ENCODE measurements around the gene PICK1. TPM values are rescaled to one million over a fixed set of nuclear protein-coding genes. Genes with fewer than 3 reads are reported as not detected.

PICK1 gene
- total and polyA plus RNA-seq, 2 of the 4 experiments (the other 2 are of a cell fraction) = 16.5 to 21.0 TPM

DNA sequence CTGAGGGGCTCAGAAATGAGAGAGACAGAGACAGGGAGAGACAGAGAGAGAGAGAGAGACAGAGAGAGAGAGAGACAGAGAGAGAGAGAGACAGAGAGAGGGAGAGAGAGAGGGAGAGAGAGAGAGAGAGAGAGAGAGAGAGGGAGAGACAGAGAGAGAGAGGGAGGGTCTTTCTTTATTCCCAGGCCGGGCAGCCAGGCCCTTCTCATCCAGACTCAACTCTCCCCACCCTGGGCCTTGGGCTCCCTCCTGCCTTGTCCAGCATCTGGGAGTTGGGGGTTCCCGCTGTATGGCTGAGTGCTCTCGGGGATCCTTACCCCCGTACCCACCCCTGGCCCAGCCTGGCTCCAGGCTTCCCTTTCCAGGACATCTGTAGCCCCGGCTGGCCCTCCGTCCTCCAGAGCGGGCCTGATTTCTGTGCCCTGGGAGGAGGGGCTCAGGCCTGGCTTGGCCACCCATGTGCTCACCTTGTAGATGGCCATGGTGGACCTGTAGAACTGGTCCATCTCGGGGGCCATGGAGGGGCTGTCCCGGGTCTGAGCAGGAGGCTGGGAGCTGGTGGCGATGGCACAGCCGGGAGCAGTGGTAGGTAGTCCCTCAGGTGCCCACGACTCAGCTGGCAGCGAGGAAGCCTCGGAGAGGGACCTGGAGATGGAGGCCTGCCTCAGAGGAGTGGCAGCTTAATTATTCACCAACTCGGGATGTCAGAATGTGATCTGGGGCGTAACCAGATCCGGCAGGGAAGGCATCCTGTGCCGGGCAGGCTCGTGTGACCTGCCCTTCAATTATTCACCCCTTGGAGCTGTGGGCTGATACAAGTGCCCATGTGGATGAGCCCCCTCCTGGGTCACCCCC lies 53.0 kb downstream of the PICK1 start, which contains the start of gene BAIAP2L2:
Gene BAIAP2L2 (minus strand): TSS at position 677 of the 855 bp plus-strand sequence. CDS start 159 bp downstream, at position 518.
- POLR2A ChIA-PET (ENCODE audit: unreplicated experiment) = no interaction called here
- no TSS peak for BruUV-seq (replicated peaks)
- Histone ChIP-seq H3K14ac (replicated peaks; ENCODE audit: low read depth, low read length) (no peak within 1 kb of the TSS), H3K56ac (ENCODE audit: extremely low read depth, insufficient read depth, low read length) (no peak within 1 kb of the TSS), H2AFZ (replicated peaks; ENCODE audit: low read length, poor library complexity) (no peak within 1 kb of the TSS), H2BK5ac (ENCODE audit: low read depth, low read length, poor library complexity, severe bottlenecking) (no peak within 1 kb of the TSS), H3K18ac (ENCODE audit: low read depth, low read length) (no peak within 1 kb of the TSS), H3K9me1 (ENCODE audit: insufficient read depth, low read length) (no peaks in the 10 kb centered on the region), H3K9me3 (ENCODE audit: control insufficient read depth, insufficient read depth, low read length) (no peaks in the 10 kb centered on the region), H4K8ac (ENCODE audit: low read depth in 2 of 2, low read length in 2 of 2) (no peak within 1 kb of the TSS), H4K20me1 (ENCODE audit: insufficient read depth, low read length) (no peaks in the 10 kb centered on the region), H3K9ac (ENCODE audit: low read depth, low read length) (no peak within 1 kb of the TSS), H4K91ac (ENCODE audit: insufficient read depth, low read depth, low read length) (no peak within 1 kb of the TSS), H3K27ac (ENCODE audit: insufficient read depth, low read length) (no peak within 1 kb of the TSS), H4K5ac (ENCODE audit: low read depth, low read length) (no peak within 1 kb of the TSS), H3K36me3 (ENCODE audit: control insufficient read depth, insufficient read depth, low read length) (no peaks in the 10 kb centered on the region), H3K4me3 (ENCODE audit: insufficient read depth, low read depth, low read length) (no peak within 1 kb of the TSS), H2BK20ac (ENCODE audit: low read depth, low read length) (no peak within 1 kb of the TSS), H3K4ac (ENCODE audit: low read depth, low read length) (no peak within 1 kb of the TSS), H3K4me2 (ENCODE audit: low read depth, low read length) (no peak within 1 kb of the TSS), H2AK5ac (ENCODE audit: low read depth, low read length) (no peak within 1 kb of the TSS), H2BK15ac (ENCODE audit: low read depth, low read length) (no peak within 1 kb of the TSS), H2BK120ac (ENCODE audit: low read depth, low read length) (no peak within 1 kb of the TSS), H3K79me1 (ENCODE audit: low read depth in 1 of 2, low read length in 2 of 2) (no peaks in the 10 kb centered on the region), H3K4me1 (ENCODE audit: control insufficient read depth, insufficient read depth, low read length) (no peaks in the 10 kb centered on the region; the same call in 1 of the 2 replicates), H2AK9ac (replicated peaks; ENCODE audit: low read depth, low read length, poor library complexity) (no peak within 1 kb of the TSS), H3K23ac (ENCODE audit: low read depth, low read length) (no peak within 1 kb of the TSS), H3K27me3 (ENCODE audit: control insufficient read depth, insufficient read depth, low read length) (peaks cover 2% of the 10 kb centered on the region; the same call in 1 of the 2 replicates)
- no peak for ATAC-seq (ENCODE audit: low read depth)
- in situ Hi-C loops (cut with MboI; ENCODE audit: low sequenced_read_pairs) = no loop called here
- CTCF ChIA-PET = no interaction called here
- WGBS, 2 experiments (ENCODE audit: extremely low coverage in 2 of 2, insufficient read length in 1 of 2) = 91% methylated on average over 6 of the region's 19 CpGs; no CpG with 5 or more reads in 1 of the 2 experiments
- no peak for DNase-seq
- intact Hi-C loops (cut with micrococcal nuclease) = no loop called here
- dilution Hi-C loops (cut with HindIII; ENCODE audit: low sequenced_read_pairs, unreplicated experiment) = no loop called here
- TF ChIP-seq, protein P1, sequence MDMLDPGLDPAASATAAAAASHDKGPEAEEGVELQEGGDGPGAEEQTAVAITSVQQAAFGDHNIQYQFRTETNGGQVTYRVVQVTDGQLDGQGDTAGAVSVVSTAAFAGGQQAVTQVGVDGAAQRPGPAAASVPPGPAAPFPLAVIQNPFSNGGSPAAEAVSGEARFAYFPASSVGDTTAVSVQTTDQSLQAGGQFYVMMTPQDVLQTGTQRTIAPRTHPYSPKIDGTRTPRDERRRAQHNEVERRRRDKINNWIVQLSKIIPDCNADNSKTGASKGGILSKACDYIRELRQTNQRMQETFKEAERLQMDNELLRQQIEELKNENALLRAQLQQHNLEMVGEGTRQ (IDR thresholded peaks at IDR 0.05; ENCODE audit: low read depth, low read length) = no peak
- TF ChIP-seq POLR2A (IDR thresholded peaks at IDR 0.05; ENCODE audit: low read depth, low read length) (no peak), CEBPB (IDR thresholded peaks at IDR 0.05; ENCODE audit: low read depth, low read length) (no peak), MAFK (IDR thresholded peaks at IDR 0.05; ENCODE audit: low read depth, low read length) (no peak), MXI1 (IDR thresholded peaks at IDR 0.05; ENCODE audit: borderline replicate concordance, low read depth, low read length) (no peak), RCOR1 (IDR thresholded peaks at IDR 0.05; ENCODE audit: insufficient replicate concordance, low read length) (no peak), NFE2L2 (IDR thresholded peaks at IDR 0.05; ENCODE audit: low read depth, low read length) (no peak), RFX5 (IDR thresholded peaks at IDR 0.05; ENCODE audit: low read depth, low read length) (no peak), MAZ (IDR thresholded peaks at IDR 0.05; ENCODE audit: borderline replicate concordance, low read depth, low read length) (no peak)

Data from IMR-90 (cell line).